ENCODE results near the gene CYB5R4.

CYB5R4 gene

GRCh38 chr6:84001119-84001518 lies 141.6 kb downstream of the CYB5R4 start:
- DNase-seq, result no peak

- peak; percentile 34 for DNase-seq
Observed at GRCh38 chr6:84002226-84002625, 142.7 kb downstream of the CYB5R4 start.

- peak; percentile 37 for DNase-seq
Observed at GRCh38 chr6:84003131-84003530, 143.6 kb downstream of the CYB5R4 start.

- DNase-seq, result no peak
Observed at GRCh38 chr6:84003654-84004053, 144.2 kb downstream of the CYB5R4 start.

GRCh38 chr6:84007871-84008270 lies 148.4 kb downstream of the CYB5R4 start:
- peak; percentile 64 for DNase-seq

GRCh38 chr6:84013354-84013753 lies 153.9 kb downstream of the CYB5R4 start:
- DNase-seq, result no peak

GRCh38 chr6:84013931-84014330 lies 154.4 kb downstream of the CYB5R4 start:
- DNase-seq, result peak; percentile 67

- DNase-seq, result peak; percentile 89
Observed at GRCh38 chr6:84016029-84016428, 156.5 kb downstream of the CYB5R4 start.
